H1 (cell line): ENCODE data around the gene LIPC. TPM values are rescaled to one million over a fixed set of nuclear protein-coding genes. Genes with fewer than 3 reads are reported as not detected.

Source experiments
- ASH2L ChIP-seq: fragments of 200-600, 300-600 bp; sonication (generic); IDR thresholded peaks from one replicate; pipeline ENCODE4 v1.7.1; 2017; ENCODE audit warnings: low read length
- BACH1 ChIP-seq: IDR thresholded peaks from 2 replicates; pipeline ENCODE4 v1.6.1; 2012; ENCODE audit warnings: low read length, improper control_type of control experiment
- CREB1 ChIP-seq: IDR thresholded peaks from 2 replicates; pipeline ENCODE4 v1.6.1; 2012; ENCODE audit warnings: inconsistent platforms
- HDAC2 ChIP-seq, 2 experiments: fragments of 300-600 bp in 1 of 2; sonication (generic) in 1 of 2; IDR thresholded peaks; 2 replicates each; pipeline ENCODE4 v1.6.1; 2011 to 2012; ENCODE audit warnings: low read depth in 2 of 2, low read length in 2 of 2, mild to moderate bottlenecking in 2 of 2, moderate library complexity in 2 of 2, borderline replicate concordance in 1 of 2, inconsistent platforms in 1 of 2
- POU5F1 ChIP-seq: IDR thresholded peaks from 2 replicates; pipeline ENCODE4 v1.6.1; 2011; ENCODE audit warnings: low read depth, mild to moderate bottlenecking, low read length, moderate library complexity
- SUZ12 ChIP-seq: fragments of 200-600 bp; sonication (generic); IDR thresholded peaks from 2 replicates; pipeline ENCODE4 v1.6.1; 2012; ENCODE audit warnings: mild to moderate bottlenecking, inconsistent platforms, low read length, moderate library complexity, mixed read lengths
- polyA plus RNA-seq, 7 experiments: library from polyadenylated mRNA; depleted of rRNA in 3 of 7; stranded (reverse) in 5 of 7; unstranded in 2 of 7; fragments of >200 nt in 5 of 7; fragments of 200-250 nt in 2 of 7; gene quantifications; 1 replicate in 5 of 7; 2 replicates in 1 of 7; 4 replicates in 1 of 7; pipeline versions ENCODE4 v1.2.1 to v1.2.3, GENCODE V29; 2011 to 2013; ENCODE audit warnings: missing spikeins in 2 of 7, mixed read lengths in 2 of 7
- total RNA-seq: library from RNA; stranded (reverse); fragmentation: NEBNext Ultra II Directional; extraction: Animal tissue kit (Norgen Biotek cat#: 25700); gene quantifications from 2 replicates; pipeline ENCODE4 v1.2.1, GENCODE V29; 2021

The LIPC gene
- total and polyA plus RNA-seq, 2 of the 8 experiments (the other 6 are each of a cell fraction or from before 2014, with no cell fraction given), result not detected

GRCh38 chr15:58438956-58439355 lies 7.2 kb downstream of the LIPC start (continued):
- TF ChIP-seq CREB1 (no peak), ASH2L (no peak), SUZ12 (no peak), BACH1 (no peak), HDAC2 (IDR thresholded peaks at IDR 0.05; ENCODE audit: borderline replicate concordance in 1 of 2, low read depth in 2 of 2, low read length in 2 of 2) (no peak), POU5F1 (no peak)
